ENCODE measurements around the gene VSTM2L. TPM values are rescaled to one million over a fixed set of nuclear protein-coding genes. Genes with fewer than 3 reads are reported as not detected.

Gene VSTM2L
- total RNA-seq, 2 donors from 2014 or later, result 31.3 to 69.5 TPM

GRCh38 chr20:37954190-37954589 lies 51.3 kb downstream of the VSTM2L start:
- intact Hi-C loops (cut with DNase I), result no loop called here
- Histone ChIP-seq H3K4me1 (replicated peaks) (no peaks in the 10 kb centered on the region), H3K27ac (no peak overlapping the region), H3K36me3 (no peaks in the 10 kb centered on the region), H3K9me3 (no peaks in the 10 kb centered on the region), H3K4me3 (no peak overlapping the region), H3K27me3 (replicated peaks; ENCODE audit: insufficient read depth) (no peaks in the 10 kb centered on the region)
- no peak for DNase-seq (ENCODE audit: low spot score)
- 62% methylated on average over 5 of the region's 5 CpGs for WGBS
- TF ChIP-seq POLR2AphosphoS5 (IDR thresholded peaks at IDR 0.05), result no peak
- no peak for TF ChIP-seq POLR2A (IDR thresholded peaks at IDR 0.05)
- TF ChIP-seq CTCF (IDR thresholded peaks at IDR 0.05), result no peak

- Histone ChIP-seq H3K4me3 (no peak overlapping the region), H3K27me3 (replicated peaks; ENCODE audit: insufficient read depth) (no peaks in the 10 kb centered on the region), H3K4me1 (replicated peaks) (no peaks in the 10 kb centered on the region), H3K36me3 (no peaks in the 10 kb centered on the region), H3K9me3 (no peaks in the 10 kb centered on the region), H3K27ac (no peak overlapping the region)
- intact Hi-C loops (cut with DNase I), result no loop called here
- 80% methylated on average over 14 of the region's 14 CpGs for WGBS
- no peak for DNase-seq (ENCODE audit: low spot score)
- TF ChIP-seq CTCF (IDR thresholded peaks at IDR 0.05), result no peak
- no peak for TF ChIP-seq POLR2AphosphoS5 (IDR thresholded peaks at IDR 0.05)
- TF ChIP-seq POLR2A (IDR thresholded peaks at IDR 0.05), result no peak
Measured at GRCh38 chr20:37954626-37955025, 51.7 kb downstream of the VSTM2L start.

GRCh38 chr20:37955511-37955910 lies 52.6 kb downstream of the VSTM2L start:
- Histone ChIP-seq H3K4me1 (replicated peaks) (no peaks in the 10 kb centered on the region), H3K27me3 (replicated peaks; ENCODE audit: insufficient read depth) (no peaks in the 10 kb centered on the region), H3K4me3 (no peak overlapping the region), H3K27ac (no peak overlapping the region), H3K36me3 (no peaks in the 10 kb centered on the region), H3K9me3 (no peaks in the 10 kb centered on the region)
- WGBS, result 88% methylated on average over 7 of the region's 7 CpGs
- intact Hi-C loops (cut with DNase I), result no loop called here
- TF ChIP-seq POLR2AphosphoS5 (IDR thresholded peaks at IDR 0.05), result no peak
- no peak for TF ChIP-seq POLR2A (IDR thresholded peaks at IDR 0.05)
- TF ChIP-seq CTCF (IDR thresholded peaks at IDR 0.05), result no peak
- no peak for DNase-seq (ENCODE audit: low spot score)

GRCh38 chr20:37956107-37956585 lies 53.2 kb downstream of the VSTM2L start:
- Histone ChIP-seq H3K4me1 (replicated peaks) (no peaks in the 10 kb centered on the region), H3K9me3 (no peaks in the 10 kb centered on the region), H3K36me3 (no peaks in the 10 kb centered on the region), H3K27ac (no peak overlapping the region), H3K27me3 (replicated peaks; ENCODE audit: insufficient read depth) (no peaks in the 10 kb centered on the region), H3K4me3 (no peak overlapping the region)
- 14% methylated on average over 3 of the region's 3 CpGs for WGBS
- peak; percentile 50 for TF ChIP-seq POLR2AphosphoS5 (IDR thresholded peaks at IDR 0.05)
- no peak for TF ChIP-seq CTCF (IDR thresholded peaks at IDR 0.05)
- peak; percentile 39 for DNase-seq (ENCODE audit: low spot score)
- intact Hi-C loops (cut with DNase I), result no loop called here

GRCh38 chr20:37958856-37959520 lies 56.1 kb downstream of the VSTM2L start:
- intact Hi-C loops (cut with DNase I), result no loop called here
- no peak for DNase-seq (ENCODE audit: low spot score)
- TF ChIP-seq POLR2A (IDR thresholded peaks at IDR 0.05), result no peak
- no peak for TF ChIP-seq POLR2AphosphoS5 (IDR thresholded peaks at IDR 0.05)
- TF ChIP-seq CTCF (IDR thresholded peaks at IDR 0.05), result no peak
- no peaks in the 10 kb centered on the region for H3K36me3 ChIP-seq
- no peak overlapping the region for H3K27ac ChIP-seq
- H3K4me3 ChIP-seq, result no peak overlapping the region
- H3K4me1 ChIP-seq (replicated peaks), result no peaks in the 10 kb centered on the region
- WGBS, result 73% methylated on average over 2 of the region's 2 CpGs
- H3K9me3 ChIP-seq, result no peaks in the 10 kb centered on the region
- no peaks in the 10 kb centered on the region for H3K27me3 ChIP-seq (replicated peaks; ENCODE audit: insufficient read depth)
